ENCODE data around the gene COMMD7. TPM values are rescaled to one million over a fixed set of nuclear protein-coding genes. Genes with fewer than 3 reads are reported as not detected.

Gene COMMD7
- total RNA-seq, 2 experiments from 2014 or later, result 38.1 to 39.6 TPM

- Mint-ChIP-seq H3K4me1 (ENCODE audit: low read depth) (no peaks in the 10 kb centered on the region), H3K27ac (no peak overlapping the region), H3K36me3 (peaks cover 7% of the 10 kb centered on the region), H3K27me3 (no peaks in the 10 kb centered on the region), H3K9me3 (peaks cover 15% of the 10 kb centered on the region), H3K4me3 (no peak overlapping the region)
- intact Hi-C loops (cut with micrococcal nuclease), result no loop called here
- DNase-seq, result no peak
- POLR2A ChIA-PET, result interaction anchor here (0.6 kb wide), 1 partner anchor 78 kb away, joined by 3 read pairs; no protein-coding TSS in a partner anchor
- CTCF ChIA-PET, result interaction anchor here (1.3 to 1.5 kb wide), 2 partner anchors 142 to 144 kb away, joined by 3 to 4 read pairs; no protein-coding TSS in a partner anchor
These were observed 78.5 kb downstream of the COMMD7 start for GRCh38 chr20:32664678-32665159.

- CTCF ChIA-PET, result interaction anchor here (1.3 kb wide), 1 partner anchor 143 kb away, joined by 3 read pairs; no protein-coding TSS in a partner anchor
These were observed 79.1 kb downstream of the COMMD7 start for GRCh38 chr20:32664012-32664677.

GRCh38 chr20:32663335-32664011 is 79.8 kb downstream of the COMMD7 start:
- H3K36me3 Mint-ChIP-seq, result peaks cover 7% of the 10 kb centered on the region
- no peak overlapping the region for H3K4me3 Mint-ChIP-seq
- ChIA-PET CTCF (interaction anchor here (1.4 to 2.4 kb wide), 2 partner anchors 115 to 141 kb away, joined by 3 to 8 read pairs; no protein-coding TSS in a partner anchor), POLR2A (no interaction called here)
- H3K27ac Mint-ChIP-seq, result no peak overlapping the region
- intact Hi-C loops (cut with micrococcal nuclease), result no loop called here
- no peaks in the 10 kb centered on the region for H3K4me1 Mint-ChIP-seq (ENCODE audit: low read depth)
- no peaks in the 10 kb centered on the region for H3K27me3 Mint-ChIP-seq
- DNase-seq, result no peak
- peaks cover 16% of the 10 kb centered on the region for H3K9me3 Mint-ChIP-seq

More at GRCh38 chr20:32664012-32664677, 79.1 kb downstream of the COMMD7 start:
- Mint-ChIP-seq H3K4me1 (ENCODE audit: low read depth) (no peaks in the 10 kb centered on the region), H3K27me3 (no peaks in the 10 kb centered on the region), H3K4me3 (no peak overlapping the region), H3K9me3 (peaks cover 16% of the 10 kb centered on the region), H3K36me3 (peaks cover 7% of the 10 kb centered on the region), H3K27ac (no peak overlapping the region)
- intact Hi-C loops (cut with micrococcal nuclease), result no loop called here
- no peak for DNase-seq
- POLR2A ChIA-PET, result no interaction called here

- Mint-ChIP-seq H3K27me3 (no peaks in the 10 kb centered on the region), H3K4me1 (ENCODE audit: low read depth) (no peaks in the 10 kb centered on the region), H3K4me3 (no peak overlapping the region), H3K36me3 (peaks cover 7% of the 10 kb centered on the region), H3K27ac (no peak overlapping the region), H3K9me3 (peaks cover 16% of the 10 kb centered on the region)
- intact Hi-C loops (cut with micrococcal nuclease), result no loop called here
- ChIA-PET POLR2A (no interaction called here), CTCF (interaction anchor here (0.6 to 2.4 kb wide), 5 partner anchors 10 to 139 kb away, joined by 3 to 8 read pairs (median 4); partner anchors contain the start of gene C20orf203)
- DNase-seq, result no peak
These were observed 81.3 kb downstream of the COMMD7 start for GRCh38 chr20:32661820-32662528.

GRCh38 chr20:32660661-32661060 is 82.6 kb downstream of the COMMD7 start:
- intact Hi-C loops (cut with micrococcal nuclease), result no loop called here
- no peaks in the 10 kb centered on the region for H3K27me3 Mint-ChIP-seq
- peaks cover 16% of the 10 kb centered on the region for H3K9me3 Mint-ChIP-seq
- DNase-seq, result no peak
- no peak overlapping the region for H3K4me3 Mint-ChIP-seq
- H3K4me1 Mint-ChIP-seq (ENCODE audit: low read depth), result peaks cover 3% of the 10 kb centered on the region
- ChIA-PET CTCF (interaction anchor here (1.0 to 2.0 kb wide), 2 partner anchors 8 to 130 kb away, joined by 3 to 4 read pairs; no protein-coding TSS in a partner anchor), POLR2A (no interaction called here)
- H3K27ac Mint-ChIP-seq, result no peak overlapping the region
- H3K36me3 Mint-ChIP-seq, result peaks cover 7% of the 10 kb centered on the region

- no peak overlapping the region for H3K27ac Mint-ChIP-seq
- POLR2A ChIA-PET, result no interaction called here
- no peak overlapping the region for H3K4me3 Mint-ChIP-seq
- no peaks in the 10 kb centered on the region for H3K27me3 Mint-ChIP-seq
- CTCF ChIA-PET, result interaction anchor here (10.9 kb wide), 1 partner anchor 132 kb away, joined by 341 read pairs; no protein-coding TSS in a partner anchor
- H3K36me3 Mint-ChIP-seq, result peaks cover 7% of the 10 kb centered on the region
- peaks cover 16% of the 10 kb centered on the region for H3K9me3 Mint-ChIP-seq
- intact Hi-C loops (cut with micrococcal nuclease), result loop anchor here (10.0 kb wide), 1 partner anchor 292 kb away; no protein-coding TSS in a partner anchor
- H3K4me1 Mint-ChIP-seq (ENCODE audit: low read depth), result peaks cover 9% of the 10 kb centered on the region
- DNase-seq, result no peak
These were observed 86.4 kb downstream of the COMMD7 start for GRCh38 chr20:32656827-32657226.

GRCh38 chr20:32655903-32656512 is 87.3 kb downstream of the COMMD7 start:
- peaks cover 9% of the 10 kb centered on the region for H3K4me1 Mint-ChIP-seq (ENCODE audit: low read depth)
- H3K27me3 Mint-ChIP-seq, result no peaks in the 10 kb centered on the region
- H3K36me3 Mint-ChIP-seq, result peaks cover 6% of the 10 kb centered on the region
- ChIA-PET CTCF (interaction anchor here (10.9 kb wide), 1 partner anchor 131 kb away, joined by 341 read pairs; no protein-coding TSS in a partner anchor), POLR2A (no interaction called here)
- DNase-seq, result no peak
- intact Hi-C loops (cut with micrococcal nuclease), result loop anchor here (10.0 kb wide), 1 partner anchor 291 kb away; no protein-coding TSS in a partner anchor
- no peak overlapping the region for H3K4me3 Mint-ChIP-seq
- peaks cover 12% of the 10 kb centered on the region for H3K9me3 Mint-ChIP-seq
- H3K27ac Mint-ChIP-seq, result no peak overlapping the region

GRCh38 chr20:32652739-32653526 is 90.3 kb downstream of the COMMD7 start:
- Mint-ChIP-seq H3K27me3 (no peaks in the 10 kb centered on the region), H3K27ac (peak overlapping the region; percentile 13), H3K36me3 (no peaks in the 10 kb centered on the region), H3K4me1 (ENCODE audit: low read depth) (peaks cover 9% of the 10 kb centered on the region), H3K9me3 (no peaks in the 10 kb centered on the region), H3K4me3 (no peak overlapping the region)
- POLR2A ChIA-PET, result interaction anchor here (1.1 kb wide), 2 partner anchors 124 to 543 kb away, joined by 3 read pairs; partner anchors contain the start of gene TM9SF4
- peak; percentile 92 for DNase-seq
- CTCF ChIA-PET, result interaction anchor here (0.6 to 10.9 kb wide), 29 partner anchors 8 to 467 kb away, joined by 3 to 341 read pairs (median 4); no protein-coding TSS in a partner anchor
- intact Hi-C loops (cut with micrococcal nuclease), result loop anchor here (1.0 to 10.0 kb wide), 3 partner anchors 132 to 288 kb away; no protein-coding TSS in a partner anchor

Other genes with a start within 250 kb of the COMMD7 start
- gene NOL4L, start 158.1 kb downstream of the COMMD7 start, total RNA-seq, result 10 to 100 TPM; 21.8 to 22.1 TPM
- gene C20orf203, start 69.5 kb downstream of the COMMD7 start, total RNA-seq, result under 1 TPM in 1 of 2 experiments, not detected in 1; 0.05 TPM
- gene DNMT3B, start 18.9 kb upstream of the COMMD7 start, total RNA-seq, result 1 to 10 TPM; 1.7 to 2.0 TPM
- gene MAPRE1, start 76.5 kb upstream of the COMMD7 start, total RNA-seq, result 100 to 1,000 TPM; 131 to 133 TPM
- under 1 TPM; 0.24 to 0.83 TPM for gene EFCAB8, start 115.5 kb upstream of the COMMD7 start, total RNA-seq

Measured in activated CD4-positive, alpha-beta memory T cell treated with anti-CD3 and anti-CD28 coated beads for 36 hours (primary cell).